GM23248 (cell line): Measurements from ENCODE around the gene PRR15. TPM values are rescaled to one million over a fixed set of nuclear protein-coding genes. Genes with fewer than 3 reads are reported as not detected.

ENCODE experiments used
- DNase-seq: peaks from one replicate; pipeline ENCODE4 v3.0.0-alpha.2; 2015
- H2AFZ ChIP-seq: fragments of 200-600 bp; sonication (generic); 2 replicates; pipeline ENCODE4 v1.6.1; 2016; ENCODE audit warnings: antibody characterized with exemption
- H3F3A ChIP-seq: fragments of 200-600 bp; sonication (generic); 2 replicates; pipeline ENCODE4 v1.6.1; 2016; ENCODE audit warnings: mild to moderate bottlenecking, antibody characterized with exemption, mixed run types; ENCODE audit not compliant: insufficient read depth
- H3K27ac ChIP-seq: fragments of 200-600 bp; sonication (generic); 2 replicates; pipeline ENCODE4 v1.5.1; 2016; ENCODE audit warnings: mild to moderate bottlenecking
- H3K27me3 ChIP-seq: fragments of 200-600 bp; sonication (generic); replicated peaks from 2 replicates; pipeline ENCODE4 v1.6.1; 2016; ENCODE audit warnings: mild to moderate bottlenecking; ENCODE audit not compliant: insufficient read depth
- H3K36me3 ChIP-seq: fragments of 200-600 bp; sonication (generic); 2 replicates; pipeline ENCODE4 v1.6.1; 2016; ENCODE audit warnings: low read depth, mild to moderate bottlenecking
- H3K4me1 ChIP-seq: fragments of 200-600 bp; sonication (generic); 2 replicates; pipeline ENCODE4 v1.6.1; 2016; ENCODE audit warnings: mild to moderate bottlenecking; ENCODE audit not compliant: insufficient read depth
- H3K4me2 ChIP-seq: fragments of 200-600 bp; sonication (generic); one replicate; pipeline ENCODE4 v1.6.1; 2016; ENCODE audit warnings: mild to moderate bottlenecking; ENCODE audit not compliant: unreplicated experiment
- H3K4me3 ChIP-seq: fragments of 200-600 bp; sonication (generic); 2 replicates; pipeline ENCODE4 v1.5.1; 2016; ENCODE audit warnings: mild to moderate bottlenecking
- H3K79me2 ChIP-seq: fragments of 200-600 bp; sonication (generic); 2 replicates; pipeline ENCODE4 v1.6.1; 2016; ENCODE audit warnings: mild to moderate bottlenecking; ENCODE audit not compliant: insufficient read depth
- H3K9ac ChIP-seq: fragments of 200-600 bp; sonication (generic); 2 replicates; pipeline ENCODE4 v1.6.1; 2016; ENCODE audit warnings: mild to moderate bottlenecking
- H3K9me2 ChIP-seq: fragments of 200-600 bp; sonication (generic); 2 replicates; pipeline ENCODE4 v1.6.1; 2016; ENCODE audit warnings: mixed run types, mild to moderate bottlenecking, moderate library complexity; ENCODE audit not compliant: insufficient read depth
- H3K9me3 ChIP-seq: fragments of 200-600 bp; sonication (generic); one replicate; pipeline ENCODE4 v1.6.1; 2017; ENCODE audit warnings: low read depth
- H4K20me1 ChIP-seq: fragments of 200-600 bp; sonication (generic); 2 replicates; pipeline ENCODE4 v1.6.0; 2016; ENCODE audit not compliant: insufficient read depth
- EZH2 ChIP-seq: fragments of 200-600 bp; sonication (generic); IDR thresholded peaks from 2 replicates; pipeline ENCODE4 v1.6.1; 2018; ENCODE audit warnings: antibody characterized with exemption, mild to moderate bottlenecking; ENCODE audit not compliant: insufficient read depth, poor library complexity, severe bottlenecking
- EZH2phosphoT487 ChIP-seq: fragments of 200-600 bp; sonication (generic); IDR thresholded peaks from 2 replicates; pipeline ENCODE4 v1.6.1; 2018; ENCODE audit warnings: antibody characterized with exemption, moderate library complexity, mild to moderate bottlenecking, low read depth; ENCODE audit not compliant: insufficient read depth
- WGBS, 2 experiments: methylation state at CpG; one replicate each; pipeline ENCODE4 v1.1.6; 2015 to 2017; ENCODE audit warnings: low lambda C conversion rate in 2 of 2, low coverage in 1 of 2; ENCODE audit errors: missing lambda C conversion rate in 2 of 2; 5-methylcytosine and 5-hydroxymethylcytosine counted together
- in situ Hi-C: fragments of 300-500 bp; cut with MboI; formaldehyde crosslinking; loops from 2 replicates; pipeline ENCODE4 v1.15.0; 2020
- polyA plus RNA-seq: library from polyadenylated mRNA; unstranded; fragments of >200 nt; fragmentation: Nextera tagmentation; extraction: Ambion mirVana; gene quantifications from 2 replicates; pipeline ENCODE4 v1.2.1, GENCODE V29; 2016
- total RNA-seq: library from RNA; depleted of rRNA; stranded (reverse); fragments of >200 nt; shearing (Covaris generic); gene quantifications from 2 replicates; pipeline ENCODE4 v1.2.3, GENCODE V29; 2014

PRR15 gene
- total and polyA plus RNA-seq, 2 experiments from 2014 or later, result 9.2 to 11.5 TPM

DNA sequence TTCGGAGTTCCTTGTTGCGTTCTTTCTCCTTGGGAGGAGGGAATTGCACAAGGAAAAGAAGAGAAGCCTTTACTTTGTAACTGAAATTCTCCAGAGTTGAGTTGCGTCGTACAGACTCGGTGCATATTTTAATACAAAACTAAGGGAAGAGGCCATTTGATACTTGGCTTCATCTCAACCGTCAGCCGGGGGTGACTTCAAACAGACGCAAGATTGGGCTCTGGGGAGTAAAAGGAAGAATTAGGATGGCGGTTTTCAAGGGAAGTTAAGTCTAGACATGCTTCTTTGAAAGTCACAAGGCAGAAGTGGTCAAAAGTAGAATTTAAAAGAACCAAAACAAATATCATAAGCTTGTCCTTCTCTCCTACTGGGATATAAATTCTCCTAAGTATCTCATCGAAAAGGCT lies 1.6 kb downstream of the PRR15 start:
- peak overlapping the region; percentile 74 for H3K9ac ChIP-seq

DNA sequence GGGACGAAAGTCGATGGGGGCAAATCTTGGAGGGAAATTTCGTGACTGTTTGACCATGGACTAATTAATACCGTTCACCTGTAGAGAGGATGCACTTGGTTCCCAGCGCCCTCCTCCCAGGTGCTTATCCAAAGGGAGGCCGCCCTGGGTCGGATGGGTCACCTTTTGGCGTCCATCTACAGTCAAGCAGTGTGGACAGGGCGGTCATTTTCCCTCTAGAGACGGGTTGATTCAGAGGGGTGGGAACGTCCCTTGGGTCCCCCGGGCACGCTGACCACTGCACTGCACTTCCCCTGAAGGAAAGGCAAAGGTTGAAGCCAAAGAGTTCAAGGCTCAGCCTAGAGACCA lies 2.0 kb downstream of the PRR15 start:
- in situ Hi-C loops, result no loop called here
- peak overlapping the region; percentile 92 for H2AFZ ChIP-seq
- peak overlapping the region; percentile 74; the same call in 1 of the 2 replicates for H3K9ac ChIP-seq
- no peaks in the 10 kb centered on the region for H3K9me2 ChIP-seq
- no peak overlapping the region for H3K27ac ChIP-seq
- H3F3A ChIP-seq, result peaks cover 14% of the 10 kb centered on the region; the same call in 1 of the 2 replicates
- H3K4me1 ChIP-seq, result peaks cover 14% of the 10 kb centered on the region
- H3K4me2 ChIP-seq, result peak overlapping the region; percentile 93
- peak overlapping the region; percentile 88 for H3K4me3 ChIP-seq
- DNase-seq, result no peak
- TF ChIP-seq EZH2phosphoT487, result no peak
- no peak for TF ChIP-seq EZH2
- no peaks in the 10 kb centered on the region for H3K27me3 ChIP-seq
- H3K36me3 ChIP-seq, result no peaks in the 10 kb centered on the region
- no peaks in the 10 kb centered on the region for H3K79me2 ChIP-seq
- H3K9me3 ChIP-seq, result no peaks in the 10 kb centered on the region
- WGBS, 2 experiments, result 30 to 37% methylated on average over 13 of the region's 13 CpGs
- H4K20me1 ChIP-seq, result no peaks in the 10 kb centered on the region

More for the DNA sequence above, 1.6 kb downstream of the PRR15 start:
- Histone ChIP-seq H3K4me1 (peaks cover 14% of the 10 kb centered on the region), H3K4me3 (peak overlapping the region; percentile 88), H3K36me3 (no peaks in the 10 kb centered on the region), H4K20me1 (no peaks in the 10 kb centered on the region), H2AFZ (peak overlapping the region; percentile 92), H3F3A (peaks cover 14% of the 10 kb centered on the region; the same call in 1 of the 2 replicates), H3K9me3 (no peaks in the 10 kb centered on the region), H3K4me2 (peak overlapping the region; percentile 93), H3K9me2 (no peaks in the 10 kb centered on the region), H3K27ac (peak overlapping the region; percentile 71), H3K27me3 (no peaks in the 10 kb centered on the region), H3K79me2 (no peaks in the 10 kb centered on the region)
- in situ Hi-C loops, result no loop called here
- WGBS, 2 experiments, result 4 to 6% methylated on average over 10 of the region's 10 CpGs
- TF ChIP-seq EZH2, result no peak
- TF ChIP-seq EZH2phosphoT487, result no peak
- peak; percentile 60 for DNase-seq

DNA sequence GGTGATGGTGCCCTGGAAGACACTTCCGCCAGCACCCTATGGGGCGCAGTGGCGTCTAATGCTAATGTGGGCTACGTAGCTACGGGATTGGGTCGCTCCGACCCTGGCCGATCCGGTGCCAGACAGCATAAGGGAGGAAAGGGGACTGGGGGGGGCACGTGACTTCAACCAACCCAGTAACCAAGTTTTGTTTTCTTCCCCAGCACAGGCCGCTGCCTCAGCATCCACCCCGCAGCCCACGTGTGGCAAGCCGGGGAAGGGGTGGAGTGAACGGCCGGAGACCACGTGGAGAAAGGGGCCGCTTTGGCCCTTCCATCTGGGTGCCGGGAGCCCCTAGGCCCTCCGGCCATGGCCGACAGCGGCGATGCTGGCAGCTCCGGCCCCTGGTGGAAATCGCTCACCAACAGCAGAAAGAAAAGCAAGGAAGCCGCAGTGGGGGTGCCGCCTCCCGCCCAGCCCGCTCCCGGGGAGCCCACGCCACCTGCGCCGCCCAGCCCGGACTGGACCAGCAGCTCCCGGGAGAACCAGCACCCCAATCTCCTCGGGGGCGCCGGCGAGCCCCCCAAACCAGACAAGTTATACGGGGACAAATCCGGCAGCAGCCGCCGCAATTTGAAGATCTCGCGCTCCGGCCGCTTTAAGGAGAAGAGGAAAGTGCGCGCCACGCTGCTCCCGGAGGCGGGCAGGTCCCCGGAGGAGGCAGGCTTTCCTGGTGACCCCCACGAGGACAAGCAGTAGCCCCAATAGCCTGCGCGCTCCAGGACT lies 2.5 kb downstream of the PRR15 start:
- Histone ChIP-seq H3K9me2 (no peaks in the 10 kb centered on the region), H3K4me1 (peaks cover 14% of the 10 kb centered on the region), H3K36me3 (no peaks in the 10 kb centered on the region), H3K27me3 (no peaks in the 10 kb centered on the region), H3K79me2 (no peaks in the 10 kb centered on the region), H4K20me1 (no peaks in the 10 kb centered on the region), H3K27ac (no peak overlapping the region), H3F3A (peaks cover 14% of the 10 kb centered on the region; the same call in 1 of the 2 replicates), H3K4me3 (peak overlapping the region; percentile 88), H2AFZ (peak overlapping the region; percentile 92), H3K4me2 (peak overlapping the region; percentile 93), H3K9me3 (no peaks in the 10 kb centered on the region), H3K9ac (peak overlapping the region; percentile 74)
- TF ChIP-seq EZH2, result no peak
- TF ChIP-seq EZH2phosphoT487, result no peak
- in situ Hi-C loops, result no loop called here
- peak; percentile 55 for DNase-seq
- 6 to 8% methylated on average over 49 to 56 of the region's 56 CpGs for WGBS, 2 experiments

DNA sequence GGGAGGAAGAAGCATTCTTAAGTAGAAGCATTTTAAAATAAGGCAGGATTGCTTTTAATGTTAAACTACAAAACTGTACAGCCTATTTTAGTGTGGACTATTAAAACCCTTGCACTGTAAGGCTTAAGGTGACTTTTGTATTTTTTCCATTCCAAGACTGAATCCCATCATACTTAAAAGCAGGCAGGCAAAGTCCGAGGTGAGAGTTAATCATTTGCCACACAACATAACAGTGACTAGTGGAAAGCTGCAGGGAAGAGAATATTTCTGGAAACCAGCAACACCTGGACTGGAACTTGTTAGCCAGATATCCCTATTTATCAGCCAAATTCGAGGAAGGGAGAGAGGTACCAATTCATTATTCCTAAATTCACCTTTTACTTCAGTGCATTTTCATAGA lies 3.5 kb downstream of the PRR15 start:
- Histone ChIP-seq H3K9me3 (no peaks in the 10 kb centered on the region), H3K27me3 (no peaks in the 10 kb centered on the region)

More for the DNA sequence above, 3.5 kb downstream of the PRR15 start:
- no peaks in the 10 kb centered on the region for H3K79me2 ChIP-seq
- 96 to 97% methylated on average over 2 of the region's 2 CpGs for WGBS, 2 experiments
- H3K36me3 ChIP-seq, result no peaks in the 10 kb centered on the region
- H3K9me2 ChIP-seq, result no peaks in the 10 kb centered on the region
- H4K20me1 ChIP-seq, result no peaks in the 10 kb centered on the region
- peaks cover 14% of the 10 kb centered on the region for H3K4me1 ChIP-seq
- no peak overlapping the region for H3K27ac ChIP-seq
- DNase-seq, result no peak
- H3K4me3 ChIP-seq, result 0 out of 2 replicates have a peak overlapping the region, but pooled peaks have one; percentile 88
- peak overlapping the region; percentile 93 for H3K4me2 ChIP-seq
- TF ChIP-seq EZH2 (no peak), EZH2phosphoT487 (no peak)
- peaks cover 14% of the 10 kb centered on the region; the same call in 1 of the 2 replicates for H3F3A ChIP-seq
- in situ Hi-C loops, result no loop called here
- H3K9ac ChIP-seq, result no peak overlapping the region
- H2AFZ ChIP-seq, result 0 out of 2 replicates have a peak overlapping the region, but pooled peaks have one; percentile 92
